ENCODE results near the gene ZNF654.
"Not testable (repeated sequence)": the region's sequence is repeated elsewhere in the genome, so short reads cannot be mapped to it uniquely, and the experiment has no call there.

Gene ZNF654

DNA sequence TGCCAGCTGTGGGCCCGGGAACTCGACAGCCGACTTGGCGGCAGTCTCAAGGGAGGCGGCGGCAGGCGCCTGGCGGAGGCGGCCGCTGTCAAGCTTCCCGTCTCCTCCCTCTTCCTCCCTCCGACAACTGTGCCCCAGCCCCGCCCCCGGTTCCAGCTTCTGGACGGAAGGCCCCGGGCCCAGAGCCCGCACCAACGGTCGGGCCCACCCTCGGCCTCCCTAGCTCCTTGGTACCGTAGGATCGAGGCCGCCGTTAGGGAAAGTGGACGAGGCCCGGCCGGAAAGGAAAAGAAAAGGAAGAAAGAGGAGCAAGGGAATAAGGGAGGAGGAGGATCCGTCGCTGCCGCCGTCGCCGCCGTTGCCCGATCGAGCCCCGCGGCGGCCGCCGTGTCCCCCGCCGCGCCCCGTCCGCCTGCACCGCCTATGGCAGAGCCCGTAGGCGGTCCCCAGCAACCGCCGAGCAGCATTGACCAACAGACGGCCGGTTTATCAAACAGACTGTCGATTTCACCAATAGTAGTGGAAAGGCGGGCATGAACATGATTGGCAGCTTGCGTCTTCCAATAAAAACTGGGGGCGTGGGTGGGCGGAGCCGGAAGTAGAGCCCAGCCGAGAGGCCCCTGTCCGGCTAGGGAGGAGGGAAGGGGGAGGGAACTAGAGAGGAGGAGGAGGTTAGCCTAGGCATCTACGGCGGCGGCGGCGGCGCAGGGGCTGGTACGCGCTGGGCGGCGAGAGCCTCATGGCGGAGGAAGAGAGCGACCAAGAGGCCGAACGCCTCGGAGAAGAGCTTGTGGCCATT lies at the start of gene ZNF654, which contains the start of gene CGGBP1:
Gene ZNF654, plus strand, starts transcription at position 675 of the 799 bp plus-strand sequence. Its CDS starts 65 bp downstream, at position 740.
Gene CGGBP1, minus strand, starts transcription at position 425 of the 799 bp plus-strand sequence. CDS start 3,029 bp downstream, outside the sequence.
- peak; percentile 99 for DNase-seq

DNA sequence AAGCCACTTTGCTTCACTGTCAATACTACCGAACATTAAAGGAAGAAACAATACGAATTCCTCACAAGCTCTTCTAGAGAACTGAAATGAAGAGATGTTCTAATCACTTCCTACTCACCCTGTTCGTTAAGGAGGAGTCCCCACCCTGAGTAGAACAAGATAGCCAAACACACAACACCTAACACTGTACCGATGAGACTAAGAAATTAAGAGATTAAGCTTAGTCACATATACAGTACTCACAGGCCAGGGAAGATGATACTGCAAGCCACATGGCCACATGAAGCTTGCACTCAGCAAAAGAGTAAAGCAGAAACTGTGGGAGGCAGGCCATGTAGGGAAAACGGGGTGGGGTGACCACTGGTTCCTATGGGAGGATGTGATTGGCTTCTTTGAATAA lies 48.2 kb upstream of the ZNF654 start:
- no peak for DNase-seq

DNA sequence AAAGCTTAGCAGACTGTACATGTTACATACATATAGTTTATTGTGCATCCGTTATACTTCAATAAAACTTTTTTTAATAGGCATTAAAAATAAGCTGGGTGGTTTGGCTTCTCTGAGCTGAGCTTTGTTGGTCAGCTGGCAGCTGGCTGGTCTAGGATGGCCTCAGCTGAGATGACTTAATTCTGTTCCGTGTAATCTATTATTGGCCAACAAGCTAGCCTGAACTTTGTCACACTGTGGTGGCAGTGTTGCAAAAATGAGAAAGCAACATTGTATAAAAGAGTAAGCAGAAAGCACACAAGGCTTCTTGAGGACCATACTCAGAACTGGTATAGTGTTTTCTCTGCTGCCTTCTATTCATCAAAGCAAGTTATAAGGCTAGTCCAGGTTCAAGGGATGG lies 45.5 kb upstream of the ZNF654 start:
- DNase-seq = no peak

DNA sequence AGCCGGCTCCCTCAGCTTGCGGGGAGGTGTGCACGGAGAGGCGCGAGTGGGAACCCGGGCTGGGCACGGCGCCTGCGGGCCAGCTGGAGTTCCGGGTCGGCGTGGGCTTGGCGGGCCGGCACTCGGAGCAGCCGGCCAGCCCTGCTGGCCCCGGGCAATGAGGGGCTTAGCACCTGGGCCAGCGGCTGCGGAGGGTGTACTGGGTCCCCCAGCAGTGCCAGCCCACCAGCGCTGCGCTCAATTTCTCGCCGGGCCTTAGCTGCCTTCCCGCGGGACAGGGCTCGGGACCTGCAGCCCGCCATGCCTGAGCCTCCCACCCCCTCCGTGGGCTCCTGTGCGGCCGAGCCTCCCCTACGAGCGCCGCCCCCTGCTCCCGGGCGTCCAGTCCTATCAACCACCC lies 43.4 kb upstream of the ZNF654 start:
- not testable (repeated sequence) for DNase-seq

DNA sequence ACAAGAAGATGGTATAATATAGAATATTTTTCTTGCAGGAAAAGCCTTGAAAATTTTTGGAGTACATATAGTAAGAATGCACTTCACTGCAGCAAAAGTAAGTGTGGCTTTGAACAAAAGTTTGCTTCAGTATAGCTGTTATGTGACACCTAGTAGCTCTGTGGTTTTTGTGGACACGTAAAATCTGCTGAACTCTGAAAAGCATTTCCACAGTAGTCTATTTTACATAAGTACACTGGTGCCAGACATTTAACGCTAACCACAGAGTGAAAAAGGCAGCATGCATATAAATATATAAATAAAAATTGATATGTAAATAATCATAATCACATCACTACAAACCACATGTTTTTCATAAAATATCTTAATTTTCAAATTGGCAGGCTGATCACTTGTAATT lies 40.0 kb upstream of the ZNF654 start:
- DNase-seq = peak; percentile 58

DNA sequence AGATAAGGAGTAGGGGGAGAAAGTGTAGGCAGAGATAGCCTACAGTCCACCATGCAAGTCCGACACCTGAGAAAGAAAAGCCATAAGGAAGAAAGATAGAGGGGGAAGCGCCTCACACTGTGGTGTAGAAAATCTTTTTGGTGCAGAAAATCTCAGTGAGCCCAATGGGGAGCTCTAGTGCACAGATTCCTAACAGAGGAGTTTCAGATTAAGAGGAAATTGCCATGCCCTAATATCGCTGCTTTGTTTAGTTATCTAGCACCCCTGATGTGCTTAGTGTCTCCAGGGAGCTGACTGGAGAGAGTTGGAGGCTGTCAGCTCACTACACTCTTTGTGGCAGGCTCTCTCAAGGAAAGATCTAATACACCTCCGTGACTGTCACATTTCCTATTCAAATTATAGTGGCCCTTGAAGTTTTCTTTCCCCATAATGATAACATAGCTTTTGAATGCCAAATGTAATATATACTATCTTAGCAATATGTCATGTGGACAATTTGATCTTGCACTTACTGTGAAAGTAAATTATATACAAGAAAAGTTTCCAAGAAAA lies 34.0 kb upstream of the ZNF654 start:
- no peak for DNase-seq

DNA sequence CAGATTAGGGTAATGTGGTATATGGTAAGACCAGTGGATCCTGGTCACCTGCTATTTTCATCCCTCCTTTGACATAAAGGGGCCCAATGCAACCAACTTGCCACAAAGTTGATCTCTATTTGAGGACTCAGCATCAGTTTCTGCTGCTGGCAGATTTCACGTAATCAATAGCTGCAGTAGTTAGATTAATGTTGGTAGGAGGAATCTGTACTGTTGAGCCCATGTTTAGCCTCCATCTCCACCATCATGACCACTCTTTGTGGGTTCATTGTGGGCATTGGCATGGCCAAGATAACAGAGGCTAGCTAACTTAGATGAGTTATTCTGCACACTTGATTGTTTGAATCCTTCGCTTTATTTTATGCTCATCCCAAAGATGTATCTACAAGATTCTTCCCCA lies 30.2 kb upstream of the ZNF654 start:
- no peak for DNase-seq

DNA sequence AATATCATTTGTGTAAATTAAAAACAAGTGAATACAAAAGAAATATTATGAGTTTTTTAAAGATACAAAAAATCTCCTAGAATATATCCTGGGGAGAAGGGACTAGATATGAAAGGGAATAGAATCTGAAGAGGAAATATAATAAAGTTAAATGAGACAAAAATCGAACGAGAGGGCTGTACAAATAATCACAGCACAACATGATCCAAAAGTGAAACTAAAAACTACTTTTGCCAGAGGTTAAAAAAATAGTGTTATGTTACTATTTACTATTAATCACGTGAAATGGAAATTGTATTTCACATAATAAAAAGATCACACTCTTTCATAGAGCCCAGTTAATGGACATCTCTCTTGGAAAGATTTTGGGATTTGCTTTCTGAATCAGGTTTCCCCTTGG lies 28.8 kb upstream of the ZNF654 start:
- no peak for DNase-seq

DNA sequence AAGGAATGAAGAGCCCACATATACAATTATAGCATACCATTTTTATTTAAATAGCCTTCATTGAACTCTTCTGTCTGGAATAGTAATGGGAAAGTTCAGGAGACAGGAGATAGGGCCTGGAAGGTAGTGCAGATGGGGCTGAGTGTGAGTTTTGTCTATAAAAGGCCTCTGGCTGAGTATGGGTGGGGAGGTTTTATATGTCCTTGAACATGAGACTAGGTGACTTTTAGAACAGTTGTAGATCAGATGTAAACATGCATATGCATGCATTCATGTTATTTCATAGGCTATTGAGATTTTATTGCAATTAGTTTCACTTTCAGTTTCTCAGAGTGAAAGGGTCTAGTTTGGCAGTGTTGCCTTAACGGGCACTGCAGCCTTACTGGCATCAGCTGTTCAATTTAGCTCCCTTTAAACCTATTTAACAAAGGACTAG lies 27.4 kb upstream of the ZNF654 start:
- DNase-seq = peak; percentile 50

DNA sequence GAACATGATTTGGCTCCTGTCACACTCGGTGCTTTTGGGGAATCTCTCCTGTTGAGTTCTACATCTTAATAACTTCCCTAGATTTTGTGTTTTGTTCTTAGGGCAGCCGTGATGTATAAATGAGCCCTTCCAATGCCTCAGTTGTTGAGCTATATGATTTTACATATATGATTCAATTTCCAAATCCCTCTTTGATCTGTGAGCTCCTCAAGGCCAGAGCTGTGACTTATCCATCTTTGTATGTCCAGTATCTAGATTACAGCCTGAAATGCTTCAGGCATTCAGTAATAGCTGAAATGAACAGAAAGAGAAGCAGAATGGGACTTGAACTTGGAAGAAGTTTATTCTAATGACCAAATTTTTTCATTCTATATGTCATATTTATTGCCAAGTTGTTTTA lies 26.8 kb upstream of the ZNF654 start:
- no peak for DNase-seq

DNA sequence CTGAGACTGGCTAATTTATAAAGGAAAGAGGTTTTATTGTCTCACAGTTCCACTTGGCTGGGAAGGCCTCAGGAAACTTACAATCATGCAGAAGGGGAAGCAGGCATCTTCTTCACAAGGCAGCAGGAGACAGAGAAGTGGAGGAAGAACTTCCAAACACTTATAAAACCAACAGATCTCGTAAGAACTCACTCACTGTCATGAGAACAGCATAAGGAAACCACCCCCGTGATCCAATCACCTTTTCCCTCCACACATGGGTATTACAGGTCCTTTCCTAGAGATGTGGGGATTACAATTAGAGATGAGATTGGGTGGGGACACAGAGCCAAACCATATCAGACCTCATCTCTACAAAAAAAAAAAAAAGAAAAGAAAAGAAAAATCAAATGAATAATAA lies 26.0 kb upstream of the ZNF654 start:
- no peak for DNase-seq

DNA sequence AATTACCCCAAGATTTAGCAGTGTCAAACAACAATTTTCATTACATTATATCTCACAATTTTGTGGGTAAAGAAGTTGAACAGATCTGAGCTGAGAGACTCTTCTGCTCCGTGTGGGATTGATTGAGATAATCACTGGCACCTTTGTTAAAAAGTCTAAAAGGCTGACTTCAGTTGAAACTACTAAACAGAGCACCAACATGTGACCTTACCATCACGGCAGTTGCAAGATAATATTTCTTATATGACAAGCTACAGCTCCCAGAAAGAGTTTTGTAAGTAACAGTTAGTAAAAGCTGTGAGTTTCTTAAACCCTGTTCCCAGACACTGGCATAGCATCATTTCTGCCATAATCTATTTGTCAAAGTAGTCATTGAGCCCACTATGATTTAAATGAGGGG lies 25.2 kb upstream of the ZNF654 start:
- DNase-seq = no peak

DNA sequence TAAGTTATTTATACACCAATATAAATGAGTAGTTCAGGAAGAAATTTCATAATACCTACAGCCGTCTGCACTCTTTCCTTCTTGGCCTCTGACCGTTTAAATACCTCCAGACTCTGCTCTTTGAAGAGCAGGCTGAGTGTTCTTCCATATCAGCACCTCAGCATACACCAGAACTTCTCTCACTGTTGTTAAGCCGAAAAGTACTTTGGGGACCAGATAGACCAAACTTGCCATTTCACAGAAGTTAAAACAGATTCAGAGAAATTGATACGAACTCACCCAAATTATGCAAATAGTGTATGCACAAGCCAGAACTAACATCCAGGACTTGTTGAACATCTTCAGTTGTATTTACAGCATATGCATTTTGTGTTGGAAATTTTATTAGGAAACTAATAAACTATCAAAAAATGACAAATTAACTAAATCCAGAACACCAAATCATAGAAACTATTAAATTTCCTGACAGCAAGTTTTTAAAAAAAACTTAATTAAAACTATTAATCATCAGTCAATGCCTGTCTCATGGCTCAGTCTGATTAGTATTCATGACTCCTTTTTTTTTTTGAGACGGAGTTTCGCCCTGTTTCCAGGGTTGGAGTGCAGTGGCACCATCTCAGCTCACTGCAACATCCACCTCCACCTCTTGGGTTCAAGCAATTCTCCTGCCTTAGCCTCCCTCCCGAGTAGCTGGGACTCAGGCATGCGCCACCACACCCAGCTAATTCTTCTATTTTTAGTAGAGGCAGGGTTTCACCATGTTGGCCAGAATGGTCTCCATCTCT lies 24.4 kb upstream of the ZNF654 start:
- no peak for DNase-seq

DNA sequence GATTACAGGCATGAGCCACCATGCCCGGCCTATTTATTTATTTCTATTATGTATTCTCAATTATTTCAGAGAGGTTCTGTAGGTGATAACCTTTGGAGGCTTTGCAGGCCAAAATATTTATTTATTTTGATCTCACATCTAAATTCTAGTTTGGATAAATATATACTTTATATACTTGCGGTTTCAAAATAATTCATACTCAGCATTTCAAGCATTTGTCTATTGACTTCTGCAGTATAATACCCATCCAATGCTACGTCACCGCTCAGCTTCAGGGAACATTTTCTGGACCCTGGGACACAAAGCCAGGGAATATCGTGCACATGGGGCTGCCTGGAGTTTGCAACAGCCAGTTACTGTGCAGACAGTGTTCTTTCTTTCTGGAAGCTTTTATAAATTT lies 22.8 kb upstream of the ZNF654 start:
- DNase-seq = no peak

DNA sequence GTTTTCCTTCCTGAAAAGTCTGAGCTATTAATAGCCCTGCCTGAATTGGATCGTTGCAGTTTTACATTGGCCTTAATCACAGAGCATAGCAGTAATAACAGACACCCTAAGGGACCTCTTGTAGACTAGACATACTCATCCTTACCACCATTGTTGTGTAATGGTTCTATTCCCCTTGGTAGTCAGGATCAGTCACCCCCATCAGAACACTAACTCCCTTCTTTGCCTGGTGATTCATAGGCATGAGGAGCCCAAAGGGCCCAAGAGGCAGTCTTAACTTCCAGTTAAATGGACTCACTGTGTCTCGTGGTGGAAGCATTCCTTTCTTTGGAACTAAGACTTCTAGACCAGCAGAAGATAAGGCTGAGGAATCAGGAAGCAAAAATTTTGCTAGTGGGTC lies 20.5 kb upstream of the ZNF654 start:
- DNase-seq = no peak

DNA sequence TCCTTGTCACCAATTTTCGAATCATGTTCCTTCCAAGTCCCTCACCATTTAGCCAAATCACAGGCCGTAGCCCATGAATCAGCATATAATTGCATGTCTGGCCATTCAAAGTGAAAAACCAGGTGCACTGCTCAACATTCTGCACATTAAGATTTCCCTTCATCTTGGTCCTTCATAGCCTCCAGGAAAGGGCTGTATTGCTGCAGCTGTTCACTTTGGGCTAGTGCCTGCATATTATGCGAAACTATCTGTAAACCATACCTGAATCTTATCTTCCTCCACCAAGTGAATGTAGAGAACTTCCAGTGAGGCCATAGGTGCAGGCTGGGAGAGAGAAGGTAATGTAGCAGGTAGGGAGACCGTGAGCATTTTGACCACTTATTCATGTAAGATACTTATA lies 18.5 kb upstream of the ZNF654 start:
- no peak for DNase-seq

DNA sequence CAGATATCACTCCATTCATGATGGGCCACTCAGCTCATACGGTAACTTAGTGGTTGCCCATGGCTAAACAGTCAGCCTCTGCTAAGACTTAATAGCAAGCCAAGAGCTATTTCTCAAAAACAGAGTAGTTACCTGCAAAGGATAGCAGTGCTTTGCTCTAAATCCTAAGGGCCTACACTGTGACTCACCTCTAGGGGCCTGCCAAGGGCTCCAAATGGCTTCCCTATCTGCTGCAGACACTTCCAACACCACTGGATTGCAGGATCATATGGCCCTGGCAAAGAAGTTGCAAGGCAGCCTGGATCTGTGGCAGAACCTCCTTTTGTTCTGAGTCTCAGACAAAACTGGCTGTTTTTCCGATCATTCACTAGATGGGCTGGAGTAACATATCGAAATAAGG lies 18.1 kb upstream of the ZNF654 start:
- DNase-seq = no peak

DNA sequence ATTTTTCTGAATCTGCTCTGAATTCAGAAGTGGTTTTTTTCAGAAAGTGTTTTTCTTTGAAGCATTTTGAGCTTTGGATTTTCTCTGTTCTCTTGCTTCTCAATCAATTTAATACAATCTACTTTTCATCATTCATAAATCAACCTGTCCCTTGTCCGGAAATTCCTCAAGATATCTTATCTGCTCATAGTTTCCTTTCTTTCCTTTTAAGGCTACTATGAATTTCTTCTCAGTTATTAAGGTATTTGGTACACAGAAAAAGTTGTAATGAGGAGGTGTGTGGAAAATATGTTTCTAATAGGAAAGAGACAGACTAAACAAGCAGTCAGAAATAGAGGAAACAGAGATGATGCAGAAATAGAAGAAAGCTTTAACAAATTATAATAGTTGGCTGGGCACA lies 14.6 kb upstream of the ZNF654 start:
- DNase-seq = no peak

DNA sequence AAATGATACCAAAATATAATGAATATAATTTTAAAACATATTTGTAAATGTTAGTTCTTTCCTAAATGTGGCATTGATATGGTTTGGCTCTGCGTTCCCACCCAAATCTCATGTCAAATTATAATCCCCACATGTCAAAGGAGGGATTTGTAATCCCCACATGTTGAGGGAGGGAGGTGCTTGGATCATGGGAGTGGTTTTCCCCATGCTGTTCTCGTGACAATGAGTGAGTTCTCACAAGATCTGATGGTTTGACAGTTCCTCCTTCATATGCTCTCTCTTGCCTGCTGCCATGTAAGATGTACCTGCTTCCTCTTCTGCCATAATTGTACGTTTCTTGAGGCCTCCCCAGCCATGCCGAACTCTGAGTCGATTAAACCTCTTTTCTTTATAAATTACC lies 12.3 kb upstream of the ZNF654 start:
- DNase-seq = no peak

DNA sequence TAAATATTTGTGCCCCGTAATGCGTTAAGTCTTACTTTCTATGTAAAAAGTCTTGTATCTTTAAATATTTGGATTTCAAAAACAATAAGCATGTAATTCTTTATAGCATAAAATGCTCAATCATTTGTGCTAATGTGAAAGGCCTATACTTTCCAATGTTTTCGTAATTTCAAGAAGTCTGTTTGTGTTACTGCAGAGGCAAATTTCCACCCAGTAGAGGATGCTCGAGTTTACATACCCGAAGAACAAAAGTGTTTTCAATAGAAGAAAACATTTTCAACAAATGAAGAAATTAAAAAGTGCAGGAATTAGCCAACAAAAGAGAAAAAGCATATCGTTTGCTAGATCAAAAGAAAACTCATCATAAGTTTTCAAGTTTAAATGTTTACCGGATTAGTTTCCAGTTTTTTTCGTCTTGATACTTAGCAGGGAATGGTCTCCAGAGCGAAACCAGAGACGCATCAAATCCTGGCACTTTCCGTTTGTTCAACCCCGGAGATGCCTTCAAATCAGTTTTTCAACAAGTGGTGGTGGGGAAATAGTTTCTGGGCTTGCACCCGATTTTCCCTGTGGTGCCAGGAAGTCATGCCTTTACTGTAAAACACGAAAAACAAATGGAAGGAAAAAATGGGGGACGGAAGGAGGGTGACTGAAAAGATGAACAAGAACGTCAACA lies 1.3 kb upstream of the ZNF654 start:
- DNase-seq = no peak

DNA sequence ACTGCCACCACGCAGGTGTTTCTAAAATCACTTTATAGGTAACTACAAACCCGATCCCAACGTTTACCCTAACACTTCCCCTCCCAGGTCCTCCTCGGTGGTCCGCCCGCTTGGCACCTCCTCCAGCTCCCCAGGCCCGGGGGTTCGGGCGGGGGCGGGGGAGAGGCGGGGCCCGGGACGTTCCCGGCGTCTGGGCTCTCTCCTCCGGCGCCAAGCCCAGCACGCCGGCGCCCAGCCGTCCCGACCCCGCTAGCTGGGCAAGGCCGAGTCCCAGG lies 812 bp upstream of the ZNF654 start:
- no peak for DNase-seq

DNA sequence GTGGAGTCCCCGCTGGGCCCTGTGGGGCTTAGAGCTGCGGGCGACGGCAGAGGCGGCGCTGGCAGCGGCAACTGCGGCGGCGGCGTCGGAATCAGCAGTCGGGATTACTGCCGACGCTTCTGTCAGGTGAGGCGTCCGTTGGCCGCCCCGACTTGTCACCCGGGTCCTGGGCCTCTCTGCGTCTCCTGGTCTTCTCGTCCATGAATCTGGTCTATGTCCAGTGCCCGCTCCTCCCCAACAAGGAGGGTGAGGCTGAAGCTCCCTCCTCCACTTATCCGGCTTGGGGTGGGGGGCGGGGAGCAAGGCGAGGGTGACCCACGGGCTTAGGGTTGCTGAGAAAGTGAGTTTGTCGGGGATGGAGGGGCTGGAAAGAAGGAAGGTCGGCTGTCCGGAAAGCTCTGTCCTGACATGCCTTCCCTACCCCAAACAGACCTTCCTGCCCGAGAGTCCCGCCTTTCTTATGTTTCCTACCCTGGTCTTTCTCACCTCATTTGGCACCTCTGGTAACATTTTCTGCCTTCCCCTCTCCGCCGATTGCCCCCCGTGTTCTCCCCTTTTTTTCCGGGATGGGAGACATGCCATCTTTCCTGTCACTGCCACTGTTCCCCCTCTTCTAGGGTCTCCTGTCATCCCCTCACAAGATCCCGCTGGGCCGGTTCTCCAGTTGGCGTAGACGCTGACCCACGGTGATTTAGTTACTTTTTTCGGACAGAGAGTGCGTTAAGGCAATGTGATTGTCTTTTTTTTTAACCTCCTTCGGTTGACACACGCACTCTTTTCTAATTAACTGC lies 520 bp downstream of the ZNF654 start:
- DNase-seq = no peak

DNA sequence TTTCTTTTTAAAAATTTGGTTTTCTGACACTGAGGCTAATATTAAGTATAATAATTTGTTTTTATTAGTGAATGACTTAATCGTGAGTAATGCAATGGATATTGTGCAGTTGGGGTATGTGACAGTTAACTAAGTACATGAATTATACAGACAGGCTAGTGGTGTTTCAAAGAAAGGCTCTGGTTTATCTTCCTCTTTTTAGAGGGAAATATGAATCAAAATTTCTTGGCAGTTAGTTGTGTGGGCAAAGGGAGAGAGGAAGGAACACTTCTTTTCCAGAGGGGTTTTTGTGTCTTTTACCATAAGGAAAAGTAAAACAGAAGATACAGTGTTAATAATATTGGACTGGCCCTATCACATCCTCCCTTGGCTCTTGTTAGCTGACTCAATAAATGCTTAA lies 2.7 kb downstream of the ZNF654 start:
- DNase-seq = no peak

All from activated CD4-positive, alpha-beta T cell treated with anti-CD3 and anti-CD28 coated beads, Interleukin-10, Interleukin-2, amounts not matched to agents 100 ng/mL and 50 ng/mL, durations not matched to agents 16 hours and 8 hours (primary cell).